Panc1 (cell line): ENCODE results near the gene ZCCHC13. TPM values are rescaled to one million over a fixed set of nuclear protein-coding genes. Genes with fewer than 3 reads are reported as not detected.
A peak's percentile ranks its signal among the peaks of the same experiment; 100 is the strongest.

ENCODE experiments used
- ATAC-seq: fragments of 200-7000 bp; cut with Tn5 transposase; 2 replicates; pipeline ENCODE4 v1.9.1; 2020; ENCODE audit warnings: mild to moderate bottlenecking, moderate library complexity
- BruUV-seq: library from RNA; stranded (reverse); fragments of 400-500 nt; replicated peaks from 2 replicates; lab custom pipeline; 2021; lab: Mats Ljungman, UMichigan
- CTCF ChIA-PET: fragments of 300-600 bp; sonication (Branson Sonifier 250); formaldehyde crosslinking; loops from one replicate; lab custom pipeline; 2022; ENCODE audit warnings: antibody characterized with exemption; lab: Charles Lee
- POLR2A ChIA-PET: fragments of 300-600 bp; sonication (Branson Sonifier 250); formaldehyde crosslinking; loops from one replicate; lab custom pipeline; 2022; ENCODE audit warnings: antibody characterized with exemption; lab: Charles Lee
- DNase-seq: peaks from one replicate; pipeline ENCODE4 v3.0.0-alpha.2; 2010; ENCODE audit warnings: low read depth, low spot score
- H3K27ac ChIP-seq: 2 replicates; pipeline ENCODE4 v1.5.1; 2011; ENCODE audit warnings: mild to moderate bottlenecking, low read length, inconsistent platforms
- H3K27me3 ChIP-seq: fragments of 200-500 bp; sonication (Bioruptor generic); 2 replicates; pipeline ENCODE4 v1.6.0; 2014; ENCODE audit warnings: low read length, inconsistent platforms; ENCODE audit not compliant: control insufficient read depth, insufficient read depth
- H3K36me3 ChIP-seq: fragments of 200-500 bp; sonication (Bioruptor generic); 2 replicates; pipeline ENCODE4 v1.5.1; 2014; ENCODE audit warnings: inconsistent platforms, mild to moderate bottlenecking, low read length, moderate library complexity; ENCODE audit not compliant: control insufficient read depth, insufficient read depth
- H3K4me1 ChIP-seq: 2 replicates; pipeline ENCODE4 v1.5.1; 2011; ENCODE audit warnings: inconsistent platforms, mild to moderate bottlenecking, low read length, moderate library complexity; ENCODE audit not compliant: control insufficient read depth, insufficient read depth
- H3K4me3 ChIP-seq, 2 experiments: 2 replicates each; pipeline ENCODE4 v1.5.1; 2011 to 2012; ENCODE audit warnings: low read depth in 2 of 2, low read length in 2 of 2, mild to moderate bottlenecking in 2 of 2, inconsistent platforms in 1 of 2, moderate library complexity in 1 of 2
- H3K9me3 ChIP-seq: fragments of 200-500 bp; sonication (Bioruptor generic); 2 replicates; pipeline ENCODE4 v1.5.1; 2014; ENCODE audit warnings: low read depth, mild to moderate bottlenecking, inconsistent platforms, low read length, moderate library complexity; ENCODE audit not compliant: control insufficient read depth, insufficient read depth
- CTCF ChIP-seq: fragments of 450-650 bp; IDR thresholded peaks from 2 replicates; pipeline ENCODE4 v1.5.1; 2017; ENCODE audit warnings: mild to moderate bottlenecking
- POLR2AphosphoS5 ChIP-seq: IDR thresholded peaks from 2 replicates; pipeline ENCODE4 v1.6.1; 2012; ENCODE audit warnings: mild to moderate bottlenecking, low read depth, low read length, moderate library complexity
- SIN3A ChIP-seq: IDR thresholded peaks from 2 replicates; pipeline ENCODE4 v1.6.1; 2012; ENCODE audit warnings: low read depth, mild to moderate bottlenecking, low read length, moderate library complexity, borderline replicate concordance; ENCODE audit not compliant: insufficient read depth
- TCF7L2 ChIP-seq: IDR thresholded peaks from 2 replicates; pipeline ENCODE4 v1.6.1; 2011; ENCODE audit warnings: mild to moderate bottlenecking, low read depth, low read length, inconsistent platforms
- in situ Hi-C: cut with HindIII; loops from 2 replicates; pipeline ENCODE4 v1.10.0; 2016; ENCODE audit warnings: low sequenced_read_pairs, low pct_unique_long_range_greater_than_20kb
- intact Hi-C: fragments of 100-400 bp; cut with micrococcal nuclease; formaldehyde crosslinking; loops from one replicate; pipeline ENCODE4 v1.10.0; 2022; ENCODE audit not compliant: unreplicated experiment
- total RNA-seq: library from RNA; stranded (reverse); gene quantifications from one replicate; pipeline ENCODE4 v1.2.1, GENCODE V29; 2021; ENCODE audit not compliant: unreplicated experiment
- TF ChIP-seq, protein P1 (sequence below), 2 experiments: IDR thresholded peaks; 2 replicates each; pipeline ENCODE4 v1.6.1; 2011 to 2012; ENCODE audit warnings: low read depth in 2 of 2, control low read depth in 1 of 2, low read length in 1 of 2, mild to moderate bottlenecking in 1 of 2, moderate library complexity in 1 of 2; ENCODE audit not compliant: insufficient read depth in 1 of 2

The ZCCHC13 gene
- total RNA-seq, 1 experiment from 2014 or later: not detected

GRCh38 chrX:74293343-74293946, 10.5 kb upstream of the ZCCHC13 start:
- peak; percentile 78 for ATAC-seq

GRCh38 chrX:74295101-74295500, 8.9 kb upstream of the ZCCHC13 start:
- Histone ChIP-seq H3K36me3 (no peaks in the 10 kb centered on the region; the same call in 1 of the 2 replicates), H3K4me1 (0 out of 2 replicates have a peak, but pooled peaks cover 2% of the 10 kb centered on the region), H3K9me3 (no peaks in the 10 kb centered on the region), H3K27me3 (no peaks in the 10 kb centered on the region), H3K4me3 (no peak overlapping the region), H3K27ac (no peak overlapping the region)
- no peak for ATAC-seq
- DNase-seq: no peak
- no TSS peak for BruUV-seq
- TF ChIP-seq CTCF (no peak), TCF7L2 (no peak), SIN3A (no peak), POLR2AphosphoS5 (no peak)
- TF ChIP-seq, protein P1, sequence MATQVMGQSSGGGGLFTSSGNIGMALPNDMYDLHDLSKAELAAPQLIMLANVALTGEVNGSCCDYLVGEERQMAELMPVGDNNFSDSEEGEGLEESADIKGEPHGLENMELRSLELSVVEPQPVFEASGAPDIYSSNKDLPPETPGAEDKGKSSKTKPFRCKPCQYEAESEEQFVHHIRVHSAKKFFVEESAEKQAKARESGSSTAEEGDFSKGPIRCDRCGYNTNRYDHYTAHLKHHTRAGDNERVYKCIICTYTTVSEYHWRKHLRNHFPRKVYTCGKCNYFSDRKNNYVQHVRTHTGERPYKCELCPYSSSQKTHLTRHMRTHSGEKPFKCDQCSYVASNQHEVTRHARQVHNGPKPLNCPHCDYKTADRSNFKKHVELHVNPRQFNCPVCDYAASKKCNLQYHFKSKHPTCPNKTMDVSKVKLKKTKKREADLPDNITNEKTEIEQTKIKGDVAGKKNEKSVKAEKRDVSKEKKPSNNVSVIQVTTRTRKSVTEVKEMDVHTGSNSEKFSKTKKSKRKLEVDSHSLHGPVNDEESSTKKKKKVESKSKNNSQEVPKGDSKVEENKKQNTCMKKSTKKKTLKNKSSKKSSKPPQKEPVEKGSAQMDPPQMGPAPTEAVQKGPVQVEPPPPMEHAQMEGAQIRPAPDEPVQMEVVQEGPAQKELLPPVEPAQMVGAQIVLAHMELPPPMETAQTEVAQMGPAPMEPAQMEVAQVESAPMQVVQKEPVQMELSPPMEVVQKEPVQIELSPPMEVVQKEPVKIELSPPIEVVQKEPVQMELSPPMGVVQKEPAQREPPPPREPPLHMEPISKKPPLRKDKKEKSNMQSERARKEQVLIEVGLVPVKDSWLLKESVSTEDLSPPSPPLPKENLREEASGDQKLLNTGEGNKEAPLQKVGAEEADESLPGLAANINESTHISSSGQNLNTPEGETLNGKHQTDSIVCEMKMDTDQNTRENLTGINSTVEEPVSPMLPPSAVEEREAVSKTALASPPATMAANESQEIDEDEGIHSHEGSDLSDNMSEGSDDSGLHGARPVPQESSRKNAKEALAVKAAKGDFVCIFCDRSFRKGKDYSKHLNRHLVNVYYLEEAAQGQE (IDR thresholded peaks at IDR 0.05; ENCODE audit: insufficient read depth in 1 of 2, low read depth in 2 of 2, low read length in 1 of 2): no peak
- intact Hi-C loops: no loop called here
- CTCF ChIA-PET: no interaction called here
- POLR2A ChIA-PET: no interaction called here
- in situ Hi-C loops: no loop called here

More at GRCh38 chrX:74293343-74293946, 10.5 kb upstream of the ZCCHC13 start:
- no peaks in the 10 kb centered on the region; the same call in 1 of the 2 replicates for H3K36me3 ChIP-seq
- in situ Hi-C loops (no loop called here), intact Hi-C loops (loop anchor here (2.0 kb wide), 1 partner anchor 51 kb away; no protein-coding TSS in a partner anchor)
- peak overlapping the region; percentile 89 to 98 for H3K4me3 ChIP-seq
- H3K4me1 ChIP-seq: peaks cover 8% of the 10 kb centered on the region
- POLR2A ChIA-PET: no interaction called here
- CTCF ChIA-PET: no interaction called here
- no peaks in the 10 kb centered on the region for H3K27me3 ChIP-seq
- no peaks in the 10 kb centered on the region for H3K9me3 ChIP-seq
- 0 out of 2 replicates have a peak, but pooled peaks have one; percentile 42 for TF ChIP-seq SIN3A
- TF ChIP-seq CTCF: no peak
- no peak for TF ChIP-seq TCF7L2
- peak; percentile 80; the same call in 1 of the 2 replicates for TF ChIP-seq POLR2AphosphoS5
- TF ChIP-seq, protein P1 (IDR thresholded peaks at IDR 0.05; ENCODE audit: insufficient read depth in 1 of 2, low read depth in 2 of 2, low read length in 1 of 2): no peak
- no peak for DNase-seq
- no TSS peak for BruUV-seq
- H3K27ac ChIP-seq: peak overlapping the region; percentile 99
